Measurements from ENCODE around the gene RIC3.

DNA sequence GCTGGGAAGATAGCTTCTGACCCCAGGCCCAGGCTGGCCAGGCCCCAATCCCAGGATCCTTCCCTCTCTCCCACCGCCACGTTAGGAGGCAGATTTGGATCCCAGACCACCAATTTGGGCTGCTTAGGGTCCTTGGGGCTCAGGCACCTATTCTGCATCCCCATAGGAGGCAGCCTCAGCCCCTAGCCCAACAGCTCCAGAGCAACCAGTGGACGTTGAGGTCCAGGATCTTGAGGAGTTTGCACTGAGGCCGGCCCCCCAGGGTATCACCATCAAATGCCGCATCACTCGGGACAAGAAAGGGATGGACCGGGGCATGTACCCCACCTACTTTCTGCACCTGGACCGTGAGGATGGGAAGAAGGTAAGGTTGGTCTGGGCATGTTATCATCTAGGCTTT, 71.8 kb downstream of the RIC3 start:
- TF ChIP-seq POLR2AphosphoS5 (IDR thresholded peaks at IDR 0.05): no peak
- TF ChIP-seq POLR2A (IDR thresholded peaks at IDR 0.05): no peak
- TF ChIP-seq, protein P1, sequence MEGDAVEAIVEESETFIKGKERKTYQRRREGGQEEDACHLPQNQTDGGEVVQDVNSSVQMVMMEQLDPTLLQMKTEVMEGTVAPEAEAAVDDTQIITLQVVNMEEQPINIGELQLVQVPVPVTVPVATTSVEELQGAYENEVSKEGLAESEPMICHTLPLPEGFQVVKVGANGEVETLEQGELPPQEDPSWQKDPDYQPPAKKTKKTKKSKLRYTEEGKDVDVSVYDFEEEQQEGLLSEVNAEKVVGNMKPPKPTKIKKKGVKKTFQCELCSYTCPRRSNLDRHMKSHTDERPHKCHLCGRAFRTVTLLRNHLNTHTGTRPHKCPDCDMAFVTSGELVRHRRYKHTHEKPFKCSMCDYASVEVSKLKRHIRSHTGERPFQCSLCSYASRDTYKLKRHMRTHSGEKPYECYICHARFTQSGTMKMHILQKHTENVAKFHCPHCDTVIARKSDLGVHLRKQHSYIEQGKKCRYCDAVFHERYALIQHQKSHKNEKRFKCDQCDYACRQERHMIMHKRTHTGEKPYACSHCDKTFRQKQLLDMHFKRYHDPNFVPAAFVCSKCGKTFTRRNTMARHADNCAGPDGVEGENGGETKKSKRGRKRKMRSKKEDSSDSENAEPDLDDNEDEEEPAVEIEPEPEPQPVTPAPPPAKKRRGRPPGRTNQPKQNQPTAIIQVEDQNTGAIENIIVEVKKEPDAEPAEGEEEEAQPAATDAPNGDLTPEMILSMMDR (IDR thresholded peaks at IDR 0.05): no peak
